WTC11 (cell line): ENCODE measurements around the gene AFAP1L1.

ENCODE experiments used
- IRF2 ChIP-seq: sonication (generic); formaldehyde crosslinking; IDR thresholded peaks from 2 replicates; pipeline ENCODE4 v1.8.0; 2022; ENCODE audit warnings: low read depth, missing genetic modification reagents, borderline replicate concordance
- MAX ChIP-seq: sonication (generic); formaldehyde crosslinking; IDR thresholded peaks from 2 replicates; pipeline ENCODE4 v1.8.0; 2022; ENCODE audit warnings: mild to moderate bottlenecking, missing genetic modification reagents
- NR1H2 ChIP-seq: sonication (generic); formaldehyde crosslinking; IDR thresholded peaks from 2 replicates; pipeline ENCODE4 v1.9.0; 2021; ENCODE audit warnings: mild to moderate bottlenecking, moderate library complexity, missing genetic modification reagents
- ZNF423 ChIP-seq: fragments of 250-450 bp; sonication (Bioruptor Pico); IDR thresholded peaks from 2 replicates; pipeline ENCODE4 v2.1.2; 2022; ENCODE audit warnings: mild to moderate bottlenecking, moderate library complexity
- TF ChIP-seq, protein P1 (sequence below): fragments of 200-600 bp; IDR thresholded peaks from 2 replicates; pipeline ENCODE4 v1.8.0; 2022; ENCODE audit warnings: antibody characterized with exemption

- TF ChIP-seq, protein P1, sequence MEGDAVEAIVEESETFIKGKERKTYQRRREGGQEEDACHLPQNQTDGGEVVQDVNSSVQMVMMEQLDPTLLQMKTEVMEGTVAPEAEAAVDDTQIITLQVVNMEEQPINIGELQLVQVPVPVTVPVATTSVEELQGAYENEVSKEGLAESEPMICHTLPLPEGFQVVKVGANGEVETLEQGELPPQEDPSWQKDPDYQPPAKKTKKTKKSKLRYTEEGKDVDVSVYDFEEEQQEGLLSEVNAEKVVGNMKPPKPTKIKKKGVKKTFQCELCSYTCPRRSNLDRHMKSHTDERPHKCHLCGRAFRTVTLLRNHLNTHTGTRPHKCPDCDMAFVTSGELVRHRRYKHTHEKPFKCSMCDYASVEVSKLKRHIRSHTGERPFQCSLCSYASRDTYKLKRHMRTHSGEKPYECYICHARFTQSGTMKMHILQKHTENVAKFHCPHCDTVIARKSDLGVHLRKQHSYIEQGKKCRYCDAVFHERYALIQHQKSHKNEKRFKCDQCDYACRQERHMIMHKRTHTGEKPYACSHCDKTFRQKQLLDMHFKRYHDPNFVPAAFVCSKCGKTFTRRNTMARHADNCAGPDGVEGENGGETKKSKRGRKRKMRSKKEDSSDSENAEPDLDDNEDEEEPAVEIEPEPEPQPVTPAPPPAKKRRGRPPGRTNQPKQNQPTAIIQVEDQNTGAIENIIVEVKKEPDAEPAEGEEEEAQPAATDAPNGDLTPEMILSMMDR, result 0 out of 2 replicates have a peak, but pooled peaks have one; percentile 24
- TF ChIP-seq IRF2 (CRISPR knock-in tag) (no peak), MAX (CRISPR knock-in tag) (no peak), ZNF423 (CRISPR knock-in tag) (no peak), NR1H2 (CRISPR knock-in tag) (no peak)
These were observed 45.8 kb downstream of the AFAP1L1 start for GRCh38 chr5:149317281-149318048.
